ENCODE measurements around the gene DNM3.

DNM3 gene

DNA sequence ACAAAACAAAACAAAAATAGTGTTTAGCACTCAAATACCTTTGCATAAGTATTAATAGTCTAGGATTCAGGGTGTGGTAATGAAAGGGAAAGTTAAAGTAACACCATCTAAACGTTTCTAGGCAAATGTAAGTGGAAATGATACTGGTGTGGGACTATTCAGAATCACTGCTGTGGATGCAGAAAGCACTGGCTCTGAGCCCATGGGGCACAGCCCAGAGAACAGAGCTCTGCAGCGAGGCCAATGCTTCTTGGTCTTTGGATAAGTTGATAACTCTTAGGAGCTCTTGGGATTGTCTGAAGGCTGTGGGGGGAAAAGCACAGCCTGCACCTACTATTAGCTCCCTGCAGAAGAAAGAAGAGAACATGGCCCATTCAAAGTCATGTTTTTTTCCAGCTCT is 21.4 kb upstream of the DNM3 start:
- DNase-seq, result no peak

DNA sequence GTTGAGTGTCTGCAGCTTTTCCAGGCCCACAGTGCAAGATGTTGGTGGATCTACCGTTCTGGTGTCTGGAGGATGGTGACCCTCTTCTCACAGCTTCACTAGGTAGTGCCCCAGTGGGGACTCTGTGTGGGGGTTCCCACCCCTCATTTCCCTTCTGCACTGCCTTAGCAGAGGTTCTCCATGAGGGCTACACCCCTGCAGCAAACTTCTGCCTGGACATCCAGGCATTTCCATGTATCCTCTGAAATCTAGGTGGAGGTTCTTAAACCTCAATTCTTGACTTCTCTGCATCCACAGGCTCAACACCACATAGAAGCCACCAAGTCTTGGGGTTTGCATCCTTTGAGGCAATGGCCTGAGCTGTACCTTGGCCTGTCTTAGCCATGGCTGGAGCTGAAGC is 14.3 kb upstream of the DNM3 start:
- DNase-seq, result no peak

DNA sequence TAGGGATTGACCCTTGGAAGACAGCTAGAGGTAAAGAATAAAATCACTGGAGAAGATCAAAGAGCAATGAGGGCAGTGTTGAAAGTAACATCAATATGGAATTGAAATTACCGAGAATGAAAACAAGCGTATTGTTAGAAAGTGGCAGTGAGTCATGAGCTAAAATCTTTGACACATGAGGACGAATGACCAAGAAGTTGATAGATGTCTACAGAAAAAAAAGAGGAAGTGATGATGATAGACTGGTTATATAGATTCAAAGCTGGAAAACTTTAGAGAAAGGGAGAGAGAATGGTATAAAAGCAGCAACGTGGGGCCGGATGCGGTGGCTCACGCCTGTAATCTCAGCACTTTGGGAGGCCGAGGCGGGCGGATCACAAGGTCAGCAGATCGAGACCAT is 12.5 kb upstream of the DNM3 start:
- DNase-seq, result no peak

DNA sequence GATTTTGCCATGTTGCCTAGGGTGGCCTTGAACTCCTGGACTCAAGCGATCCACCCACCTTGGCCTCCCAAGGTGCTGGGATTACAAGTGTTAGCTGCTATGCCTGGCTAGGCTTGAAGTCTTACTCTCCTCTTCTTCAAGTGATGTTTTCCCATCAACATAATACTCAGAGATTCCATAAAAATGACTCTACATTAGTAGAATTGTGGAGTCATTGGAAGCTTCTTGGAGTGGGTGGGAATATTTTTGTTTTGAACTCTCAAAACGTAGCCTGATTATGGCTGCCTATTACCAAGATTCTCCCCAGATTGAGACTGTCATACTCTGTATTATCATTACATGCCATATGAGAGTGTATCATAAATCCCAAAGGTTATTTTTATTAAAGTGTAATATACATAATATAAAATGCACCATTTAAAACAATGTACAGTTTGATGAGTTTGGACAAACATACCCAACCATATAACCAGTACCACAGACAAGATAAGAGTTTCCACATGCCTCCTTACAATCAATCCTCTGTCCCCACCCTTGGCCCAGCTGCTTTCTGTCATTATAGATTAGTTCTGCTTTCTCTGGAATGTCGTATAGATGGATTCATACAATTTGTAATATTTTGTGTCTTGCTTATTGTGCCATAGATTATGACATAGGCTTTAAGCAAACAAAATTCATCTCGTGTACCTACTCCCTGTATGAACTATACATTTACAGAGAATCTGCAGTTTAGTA is 8.0 kb upstream of the DNM3 start:
- DNase-seq, result no peak

DNA sequence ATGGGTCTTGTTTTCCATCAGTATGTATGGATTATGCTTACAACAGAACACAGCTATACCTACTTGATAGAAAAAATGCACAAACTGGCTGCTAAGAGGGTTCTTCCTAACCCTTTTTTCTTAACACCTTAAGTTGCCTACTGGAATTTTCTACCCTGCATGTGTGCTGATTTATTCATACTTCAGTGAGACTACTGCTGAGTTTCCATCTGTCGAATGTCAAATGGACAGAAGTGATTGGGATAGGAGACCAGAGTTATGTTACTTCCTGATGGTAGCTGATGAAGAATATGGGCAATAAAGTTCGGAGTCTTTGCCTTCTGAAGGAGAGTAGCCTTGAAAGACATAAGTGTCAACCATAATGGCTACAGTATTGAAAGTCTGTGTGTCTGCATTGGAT is 6.5 kb upstream of the DNM3 start:
- DNase-seq, result no peak

DNA sequence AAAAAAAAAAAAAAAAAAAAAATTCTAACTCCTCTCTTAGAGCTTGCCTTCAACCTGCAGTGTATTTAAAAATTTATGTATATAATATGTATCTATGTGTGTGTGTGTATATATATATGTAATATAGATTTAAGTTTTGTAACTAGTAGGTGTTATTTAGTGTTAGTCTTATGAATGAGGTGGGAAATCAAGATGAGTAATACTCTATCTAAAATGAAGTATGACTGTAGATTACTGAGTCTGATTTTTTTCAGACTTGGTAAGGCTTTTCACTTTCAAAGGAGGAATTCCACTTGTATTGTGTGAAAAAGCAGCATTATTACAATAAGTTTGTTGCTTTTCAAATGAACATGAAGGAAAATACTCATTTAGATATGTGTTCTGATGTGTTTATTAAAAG is 5.4 kb upstream of the DNM3 start:
- no peak for DNase-seq

DNA sequence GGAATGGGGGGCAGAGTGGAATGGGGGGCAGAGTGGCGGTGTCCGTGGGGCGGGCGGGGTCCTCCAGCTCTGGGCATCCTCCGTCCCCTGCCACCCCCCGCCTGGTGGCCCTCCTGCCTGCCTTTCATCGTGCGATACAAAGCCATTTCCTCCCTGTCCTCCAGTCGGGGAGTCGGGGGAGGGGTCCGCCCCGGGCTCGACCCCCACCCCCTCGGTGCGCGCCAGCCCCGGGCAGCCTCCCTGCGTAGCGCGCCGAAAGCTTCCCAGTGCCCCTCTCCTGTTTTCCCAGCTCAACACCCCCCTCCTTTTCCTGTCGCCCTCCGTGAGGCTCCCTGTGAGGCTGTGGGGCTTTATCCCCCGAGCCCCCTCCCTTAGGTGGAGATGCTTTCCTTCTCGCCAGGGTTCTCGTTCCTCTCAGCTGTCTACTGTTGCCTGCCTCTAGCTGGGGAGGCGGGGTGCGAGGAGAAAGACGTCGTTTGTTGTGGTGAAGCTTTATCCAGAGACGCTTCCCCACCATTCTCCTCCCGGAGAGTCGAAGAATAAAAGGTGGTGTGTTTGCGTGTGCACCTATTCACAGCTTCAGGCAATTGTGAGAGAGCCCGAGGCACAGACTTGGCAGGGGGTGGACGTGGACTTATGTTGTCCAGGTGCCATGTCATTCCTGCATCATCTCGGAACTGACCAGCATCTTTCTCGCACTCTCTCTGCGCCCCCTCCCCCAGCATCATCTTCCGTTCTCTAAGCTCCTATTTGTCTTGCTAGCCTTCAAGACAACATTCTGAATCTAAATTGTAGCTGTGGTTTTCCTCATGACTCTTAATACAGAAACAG is 848 bp downstream of the DNM3 start:
- no peak for DNase-seq

DNA sequence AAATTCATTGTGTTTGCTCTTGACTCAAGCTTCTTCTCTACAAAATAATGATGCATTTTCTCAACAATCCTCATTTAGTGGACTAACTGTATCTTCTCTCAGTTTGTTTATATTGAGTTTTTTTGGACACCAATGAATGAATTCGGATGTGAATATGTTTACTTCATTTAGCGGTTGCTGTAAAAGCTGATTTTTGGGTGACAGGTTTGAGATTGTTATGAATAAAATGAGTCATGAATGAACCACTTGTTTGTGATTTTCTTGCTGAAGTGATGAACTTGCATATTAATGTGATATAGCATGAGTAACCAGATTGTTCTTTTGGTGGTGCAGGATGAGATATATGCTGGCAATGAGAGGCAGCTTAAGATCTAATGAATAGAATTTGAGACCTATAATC is 3.1 kb downstream of the DNM3 start:
- no peak for DNase-seq

DNA sequence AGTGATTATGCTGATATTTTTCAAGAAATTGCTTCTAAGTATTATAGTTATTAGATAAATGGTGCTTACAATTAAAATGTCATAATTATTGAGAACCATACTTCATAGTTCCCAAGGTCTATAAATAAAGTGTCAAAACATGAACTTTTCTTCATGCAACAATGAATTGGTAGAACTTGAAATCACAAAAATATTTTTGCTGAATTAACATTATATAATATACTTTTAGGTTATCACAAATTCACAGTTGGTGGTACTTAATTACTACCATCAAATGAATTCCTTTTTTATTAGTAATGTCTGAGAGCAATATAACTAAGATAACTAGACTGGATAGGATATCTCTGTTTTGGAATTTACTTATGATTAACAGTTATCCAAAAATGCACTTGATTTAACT is 4.7 kb downstream of the DNM3 start:
- DNase-seq, result no peak

DNA sequence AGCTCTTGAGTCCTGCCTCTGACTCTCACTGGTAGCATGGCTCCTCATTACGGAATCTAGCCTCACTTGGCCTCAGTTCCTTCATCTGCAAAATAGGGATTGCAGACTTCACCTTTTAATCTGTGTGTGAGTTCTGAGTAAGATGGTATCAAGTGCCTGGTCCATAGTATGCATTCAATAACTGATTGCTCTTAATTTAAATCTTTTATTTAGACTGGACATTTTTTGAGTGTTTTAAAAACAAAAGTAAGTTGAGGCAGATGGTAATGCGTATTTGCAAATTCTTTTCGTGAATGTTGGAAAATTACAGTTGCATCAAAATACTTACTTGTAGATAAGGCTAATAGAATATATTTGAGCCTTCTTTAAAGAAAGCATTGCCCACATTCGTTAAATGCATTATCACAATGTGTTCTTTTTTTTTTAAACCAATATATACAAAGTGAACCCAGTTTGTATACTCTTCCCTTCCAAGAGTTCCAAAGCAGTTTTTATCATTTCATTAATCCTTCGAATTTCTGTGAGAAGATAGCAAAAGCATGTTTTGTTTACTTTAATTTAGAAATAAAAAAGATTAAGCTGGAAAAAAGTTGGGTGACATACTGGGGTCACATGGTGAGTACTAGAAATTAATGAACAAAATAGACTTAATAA is 8.1 kb downstream of the DNM3 start:
- DNase-seq, result no peak

DNA sequence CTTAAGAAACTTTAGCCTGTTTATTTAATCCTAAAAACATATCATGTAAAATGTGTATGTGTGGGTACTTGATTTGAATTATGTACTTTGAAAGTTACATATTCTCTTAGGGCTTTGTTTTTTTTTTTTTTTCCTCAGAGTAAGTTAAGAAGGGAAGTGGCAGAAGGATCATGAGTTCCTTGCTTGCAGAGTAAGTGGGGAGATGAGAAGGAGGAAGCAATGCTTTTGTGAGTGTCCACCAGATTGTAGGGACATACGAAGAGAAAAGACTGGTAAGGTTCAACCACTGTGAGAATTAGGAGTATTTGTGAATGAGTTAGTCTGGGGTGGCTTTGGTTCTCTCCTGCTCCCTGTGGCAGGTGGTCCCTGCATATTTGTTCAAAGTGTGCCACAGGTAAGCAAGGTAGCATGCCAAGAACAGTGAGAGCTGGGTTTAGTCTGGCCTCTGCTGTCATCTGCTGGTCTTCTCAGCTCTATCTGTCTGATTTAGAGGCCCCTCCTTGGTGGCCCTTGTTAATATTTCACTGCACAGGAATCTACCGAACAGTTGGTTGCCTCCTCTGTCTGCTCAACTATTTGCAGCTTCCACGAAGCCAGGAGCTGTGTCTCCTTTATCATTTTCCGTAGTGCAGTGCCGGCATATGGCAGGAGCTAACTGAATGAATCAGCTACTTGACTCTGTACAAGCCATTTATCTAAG is 9.5 kb downstream of the DNM3 start:
- DNase-seq, result no peak

DNA sequence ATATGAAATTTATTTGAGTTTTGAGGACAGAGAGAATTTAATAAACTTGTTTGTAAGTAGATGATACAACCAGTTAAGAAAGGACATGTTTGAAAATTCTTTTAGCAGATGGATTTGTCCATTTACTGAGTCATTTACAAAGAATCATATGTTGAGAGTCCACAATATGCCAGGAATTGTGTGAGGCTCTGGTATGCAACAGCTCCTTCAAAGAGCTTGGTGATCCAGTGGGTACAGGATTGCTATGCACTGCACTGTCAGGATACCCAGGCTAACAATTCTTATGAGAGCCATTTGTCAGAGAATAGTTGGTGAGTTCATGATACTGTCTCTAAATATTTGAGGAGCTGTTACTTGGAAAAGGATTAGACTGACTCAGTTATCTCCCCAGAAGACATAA is 11.0 kb downstream of the DNM3 start:
- DNase-seq, result no peak

DNA sequence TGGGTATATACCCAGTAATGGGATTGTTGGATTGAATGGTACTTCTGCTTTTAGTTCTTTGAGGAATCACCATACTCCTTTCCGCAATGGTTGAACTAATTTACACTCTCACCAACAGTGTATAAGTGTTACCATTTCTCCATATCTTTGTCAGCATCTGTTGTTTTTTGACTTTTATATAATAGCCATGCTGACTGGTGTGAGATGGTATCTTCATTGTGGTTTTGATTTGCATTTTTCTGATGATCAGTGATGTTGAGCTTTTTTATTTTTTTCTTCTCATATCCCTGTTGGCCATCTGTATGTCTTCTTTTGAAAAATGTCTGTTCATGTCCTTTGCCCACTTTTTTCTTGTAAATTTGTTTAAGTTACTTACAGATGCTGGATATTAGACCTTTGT is 14.1 kb downstream of the DNM3 start:
- DNase-seq, result no peak

DNA sequence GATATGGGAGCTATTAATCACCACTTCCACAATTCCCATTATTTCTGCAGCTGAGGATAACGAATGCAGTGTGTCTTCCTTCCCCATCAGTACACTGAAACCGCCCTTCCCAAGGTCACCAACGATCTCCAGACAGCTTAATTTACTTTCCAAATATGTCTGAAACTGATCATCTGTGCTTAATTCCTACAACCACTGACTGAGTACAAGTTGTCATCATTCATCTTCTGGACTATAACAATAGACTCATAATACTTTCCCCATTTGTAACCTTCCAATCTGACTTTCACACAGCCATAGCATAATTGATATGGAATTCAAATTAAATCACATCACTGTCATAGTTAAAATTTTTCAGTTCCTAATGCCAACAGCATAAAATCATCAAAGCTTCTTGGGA is 17.4 kb downstream of the DNM3 start:
- DNase-seq, result no peak

DNA sequence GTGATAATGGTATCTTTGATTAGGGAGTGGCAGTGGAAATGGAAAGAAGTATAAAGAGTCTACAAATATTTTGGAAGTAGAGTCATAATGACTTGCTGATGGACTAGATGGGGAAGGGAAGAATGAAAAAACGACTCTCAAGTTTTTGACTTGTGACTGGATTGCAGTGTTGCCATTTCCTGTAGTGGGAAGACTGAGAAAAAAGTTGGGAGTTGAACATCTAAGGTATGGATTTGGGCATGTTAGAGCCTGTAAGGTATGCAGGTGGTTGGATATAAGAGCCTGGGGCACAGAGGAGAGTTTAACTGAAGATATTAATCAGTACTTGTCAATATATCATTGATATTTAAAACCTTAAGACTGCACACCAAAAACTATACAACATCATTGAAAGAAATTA is 19.4 kb downstream of the DNM3 start:
- DNase-seq, result no peak

DNA sequence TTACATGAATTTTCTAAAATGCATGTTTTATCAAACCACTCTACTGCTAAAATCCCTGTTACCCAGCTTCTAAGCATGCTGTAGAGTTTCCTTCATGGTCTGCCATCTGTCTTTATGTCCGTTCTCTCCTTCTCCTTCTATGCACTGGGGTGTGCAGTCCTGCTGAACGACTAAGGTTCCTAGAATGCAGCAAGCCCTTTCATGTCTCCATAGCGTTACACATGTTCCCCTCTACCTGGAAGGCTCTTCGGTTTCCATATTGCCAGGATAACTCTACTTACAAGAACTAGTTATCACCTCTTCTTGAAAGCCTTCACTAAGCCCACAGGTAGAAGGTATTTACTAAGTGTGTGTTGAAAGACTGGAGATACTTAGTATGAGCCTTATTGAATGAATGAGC is 22.2 kb downstream of the DNM3 start:
- DNase-seq, result no peak

DNA sequence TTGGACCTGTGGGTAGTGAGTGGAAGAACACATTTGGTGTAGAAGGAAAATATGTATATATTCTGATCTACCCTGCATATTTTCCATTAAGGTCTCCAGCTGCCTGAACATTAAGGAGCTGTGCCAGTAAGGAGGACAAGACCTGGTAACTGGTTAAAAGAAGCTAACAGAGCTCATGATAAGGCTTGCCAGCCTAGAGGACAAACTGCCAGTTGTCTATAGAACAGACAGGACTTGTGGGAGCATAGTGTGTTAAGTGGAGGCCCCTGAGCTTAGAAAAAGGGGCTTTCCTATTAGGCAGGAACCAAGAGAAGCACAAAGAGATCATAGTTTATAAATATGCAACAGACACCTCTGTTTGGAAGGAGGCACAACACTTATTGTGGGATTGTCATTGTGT is 23.0 kb downstream of the DNM3 start:
- DNase-seq, result no peak

DNA sequence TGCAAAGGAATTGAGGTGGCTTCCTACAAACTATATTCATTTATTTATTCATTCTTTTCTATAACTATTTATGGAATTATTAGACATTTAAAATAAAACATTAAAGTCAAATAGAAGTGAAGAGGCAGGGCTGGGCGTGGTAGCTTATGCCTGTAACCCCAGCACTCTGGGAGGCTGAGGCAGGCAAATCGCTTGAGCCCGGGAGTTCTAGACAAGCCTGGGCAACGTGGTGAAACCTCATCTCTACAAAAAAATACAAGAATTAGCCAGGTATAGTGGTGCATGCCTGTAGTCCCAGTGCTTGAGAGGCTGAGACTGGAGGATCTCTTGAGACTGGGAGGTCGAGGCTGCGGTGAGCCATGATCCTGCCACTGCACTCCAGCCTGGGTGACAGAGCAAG is 23.8 kb downstream of the DNM3 start:
- DNase-seq, result no peak

DNA sequence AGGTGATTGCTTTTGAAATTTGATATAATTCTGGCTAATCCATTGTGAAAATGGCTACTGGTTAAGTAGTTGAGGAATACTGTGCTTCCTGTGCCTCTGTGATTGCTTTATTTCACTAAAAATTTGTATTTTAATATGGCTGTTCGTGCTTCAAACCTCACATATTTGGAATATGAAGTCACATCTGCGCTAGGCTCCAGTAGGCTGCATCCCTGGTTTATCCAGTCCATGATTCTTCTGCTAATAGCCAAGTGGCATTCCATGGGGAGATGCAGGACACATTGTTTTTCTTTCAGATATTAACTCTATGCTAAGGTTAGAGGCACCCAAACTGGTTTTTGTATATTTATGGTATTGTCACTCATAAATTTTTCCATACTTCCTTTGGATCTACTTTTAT is 25.9 kb downstream of the DNM3 start:
- DNase-seq, result no peak

DNA sequence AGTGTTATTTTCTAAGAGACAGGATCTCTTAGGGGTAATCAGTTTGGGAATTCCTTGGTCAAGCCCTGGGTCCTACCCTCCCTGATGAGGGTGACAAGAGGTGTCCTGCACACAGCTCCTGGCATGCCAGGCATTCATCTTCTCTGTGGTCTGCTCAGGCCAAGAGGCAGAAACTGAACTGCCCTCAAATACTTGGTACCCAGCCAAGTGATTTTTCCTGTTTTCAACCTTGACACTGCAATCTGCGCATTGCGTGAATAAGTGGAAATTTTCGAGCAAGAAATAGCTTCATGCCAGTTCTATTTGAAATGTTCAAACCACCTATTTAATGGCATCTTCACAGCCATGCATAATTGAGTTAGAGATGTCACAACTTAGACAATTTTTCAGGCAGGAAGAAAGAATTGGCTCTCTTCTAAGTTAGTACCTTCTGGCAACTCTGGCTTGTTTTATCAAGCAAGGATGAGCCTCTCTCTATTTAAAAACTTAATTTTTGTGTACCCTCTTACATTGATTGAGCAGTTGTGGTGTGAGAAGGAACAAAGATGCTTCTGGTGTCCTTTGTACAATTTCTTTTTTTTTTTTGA is 27.0 kb downstream of the DNM3 start:
- no peak for DNase-seq

DNA sequence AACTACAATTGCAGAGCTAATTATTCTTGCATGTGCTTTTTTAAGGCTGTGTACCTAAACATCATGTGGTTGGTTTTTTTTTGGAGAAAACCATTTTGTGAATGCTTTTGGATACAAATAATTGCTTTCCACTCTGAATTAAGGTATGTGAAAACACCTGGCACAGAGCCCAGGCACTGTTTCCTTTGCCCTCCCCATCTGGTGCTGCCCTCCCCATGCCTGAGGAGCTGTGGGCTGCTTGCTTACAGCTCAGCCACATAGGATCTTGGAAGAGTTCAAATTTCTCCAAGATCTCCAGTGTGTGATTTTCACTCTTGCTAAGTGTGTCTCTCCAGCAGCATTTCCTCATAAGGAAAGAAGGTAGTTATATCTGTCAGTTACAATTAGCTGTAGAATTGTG is 27.8 kb downstream of the DNM3 start:
- DNase-seq, result no peak

DNA sequence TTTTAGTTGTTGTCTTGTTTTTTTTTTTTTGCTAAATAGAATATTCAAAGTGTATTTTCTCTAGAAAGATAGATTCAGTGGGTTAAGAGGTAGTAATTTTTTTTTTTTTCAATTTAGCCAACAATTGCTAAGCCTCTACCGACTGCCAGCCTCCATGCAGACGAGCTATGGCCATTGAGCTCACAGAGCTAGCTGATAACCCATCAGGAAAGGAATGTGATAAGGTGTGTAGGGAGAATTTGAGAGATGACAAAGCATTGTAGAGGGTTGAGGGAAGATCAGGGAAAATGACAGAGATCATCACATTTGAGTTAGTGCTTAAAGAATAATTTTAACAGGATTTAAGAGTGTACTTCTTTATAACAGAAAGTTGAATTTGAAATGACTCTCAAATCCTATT is 30.6 kb downstream of the DNM3 start:
- DNase-seq, result no peak

DNA sequence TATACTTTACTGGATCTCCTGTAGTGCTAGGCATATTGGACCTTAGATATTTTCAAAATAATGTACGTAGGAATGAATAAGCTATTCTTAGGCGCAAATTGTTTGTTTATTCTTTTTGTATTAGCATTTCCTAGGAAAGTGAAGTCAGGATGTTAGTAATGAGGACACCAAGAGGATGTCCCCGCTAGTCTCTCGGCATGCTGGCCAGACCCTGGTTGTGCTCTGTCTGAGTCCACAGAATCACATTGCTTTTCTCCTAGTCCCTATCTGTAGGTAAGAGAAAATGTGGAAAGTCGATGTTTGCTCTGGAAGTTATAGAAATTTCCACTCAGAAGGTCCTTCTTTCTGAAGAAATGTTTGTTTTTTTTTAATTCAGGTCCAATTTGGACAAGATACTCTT is 31.1 kb downstream of the DNM3 start:
- no peak for DNase-seq

All from stimulated activated CD4-positive, alpha-beta T cell treated with anti-CD3 and anti-CD28 coated beads, Interleukin-1b, Interleukin-23, amount 100 ng/mL, for 48 hours (primary cell).